ENCODE results near the gene LHPP.
"Not testable (repeated sequence)": the region's sequence is repeated elsewhere in the genome, so short reads cannot be mapped to it uniquely, and the experiment has no call there.

Gene LHPP, protein sequence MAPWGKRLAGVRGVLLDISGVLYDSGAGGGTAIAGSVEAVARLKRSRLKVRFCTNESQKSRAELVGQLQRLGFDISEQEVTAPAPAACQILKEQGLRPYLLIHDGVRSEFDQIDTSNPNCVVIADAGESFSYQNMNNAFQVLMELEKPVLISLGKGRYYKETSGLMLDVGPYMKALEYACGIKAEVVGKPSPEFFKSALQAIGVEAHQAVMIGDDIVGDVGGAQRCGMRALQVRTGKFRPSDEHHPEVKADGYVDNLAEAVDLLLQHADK

DNA sequence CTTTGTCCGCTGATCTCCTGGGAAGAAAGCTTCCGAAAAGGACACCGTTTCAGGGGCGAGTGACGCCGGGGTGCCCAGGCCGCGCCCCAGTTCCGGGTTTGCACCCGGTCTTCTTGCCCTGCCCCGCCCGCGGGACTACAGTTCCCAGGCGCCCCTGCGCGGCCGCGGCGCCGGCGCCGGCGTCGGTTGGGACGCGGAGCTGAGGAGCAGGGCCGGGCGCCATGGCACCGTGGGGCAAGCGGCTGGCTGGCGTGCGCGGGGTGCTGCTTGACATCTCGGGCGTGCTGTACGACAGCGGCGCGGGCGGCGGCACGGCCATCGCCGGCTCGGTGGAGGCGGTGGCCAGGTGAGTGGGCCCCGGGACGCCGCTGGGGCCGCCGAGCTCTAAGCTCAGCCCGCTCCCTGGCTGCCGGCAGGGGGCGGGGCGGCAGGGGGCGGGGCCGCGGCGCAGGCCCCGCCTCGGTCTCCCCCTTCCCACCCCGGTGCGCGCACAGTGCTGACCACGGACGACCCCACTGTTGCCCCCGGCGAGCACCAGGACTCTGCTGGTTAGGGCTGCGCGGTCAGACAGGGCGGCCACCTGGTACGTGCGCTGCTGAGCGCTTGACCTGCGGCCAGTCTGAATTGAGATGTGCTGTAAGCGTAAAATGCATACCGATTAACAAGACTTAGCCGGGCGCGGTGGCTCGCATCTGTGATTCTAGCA is at the start of gene LHPP:
LHPP (plus strand) TSS at position 182 of the 706 bp plus-strand sequence; CDS start at position 222, 40 bp downstream.
- FAIRE-seq: no peak

DNA sequence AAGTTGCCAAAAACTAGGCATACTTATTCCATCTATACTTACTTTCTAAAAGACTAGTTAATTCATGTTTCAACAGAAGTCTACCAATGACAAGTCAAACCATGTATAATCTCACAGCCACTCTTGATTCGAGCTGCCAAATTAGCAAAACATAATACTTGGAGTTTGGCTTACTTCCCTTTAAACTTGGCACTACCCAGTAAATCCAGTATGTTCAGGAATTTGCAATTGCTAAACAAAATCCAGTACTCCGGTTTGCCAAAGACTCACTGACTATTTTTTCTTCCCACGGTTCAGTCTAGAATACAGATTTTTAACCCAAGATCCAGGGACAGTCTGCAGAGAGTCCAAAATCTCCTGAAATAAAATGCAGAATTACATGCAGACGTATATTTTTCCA is 47.5 kb upstream of the LHPP start:
- FAIRE-seq: no peak

DNA sequence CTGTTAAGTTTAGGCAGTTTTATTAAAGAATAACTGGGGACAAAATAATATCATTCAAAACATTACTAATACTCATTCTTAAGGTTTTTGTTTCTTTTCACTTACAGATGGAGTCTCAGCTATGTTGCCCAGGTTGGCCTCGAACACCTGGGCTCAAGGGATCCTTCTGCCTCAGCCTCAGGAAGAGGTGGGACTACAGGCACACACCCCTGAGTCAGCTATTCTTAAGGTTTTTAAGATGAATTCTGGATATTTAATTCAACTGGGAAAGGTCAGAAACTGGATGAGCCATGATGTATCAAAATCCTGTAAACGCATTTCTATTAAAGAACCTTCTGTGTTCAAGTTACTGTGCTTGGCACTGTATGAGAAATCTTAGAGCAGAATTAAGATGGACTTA is 46.4 kb upstream of the LHPP start:
- no peak for FAIRE-seq

DNA sequence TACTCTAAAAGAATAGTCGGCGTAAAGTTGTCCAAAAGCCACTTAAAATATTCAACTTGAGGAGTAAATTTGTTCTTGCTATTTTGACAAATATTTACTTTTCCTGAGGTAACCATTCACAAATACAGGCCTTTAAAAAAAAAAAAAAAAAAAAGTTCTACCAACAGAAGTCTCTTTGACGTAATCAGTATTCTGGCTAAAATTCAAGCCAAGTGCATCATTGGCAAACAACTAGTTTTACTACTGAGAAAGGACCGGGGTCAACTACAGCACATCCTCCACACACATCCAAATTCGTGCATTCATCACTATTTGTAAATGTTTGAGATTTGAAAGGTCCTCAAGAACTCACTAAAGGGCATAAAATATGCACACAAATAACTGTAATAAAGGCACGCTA is 44.9 kb upstream of the LHPP start:
- FAIRE-seq: no peak

DNA sequence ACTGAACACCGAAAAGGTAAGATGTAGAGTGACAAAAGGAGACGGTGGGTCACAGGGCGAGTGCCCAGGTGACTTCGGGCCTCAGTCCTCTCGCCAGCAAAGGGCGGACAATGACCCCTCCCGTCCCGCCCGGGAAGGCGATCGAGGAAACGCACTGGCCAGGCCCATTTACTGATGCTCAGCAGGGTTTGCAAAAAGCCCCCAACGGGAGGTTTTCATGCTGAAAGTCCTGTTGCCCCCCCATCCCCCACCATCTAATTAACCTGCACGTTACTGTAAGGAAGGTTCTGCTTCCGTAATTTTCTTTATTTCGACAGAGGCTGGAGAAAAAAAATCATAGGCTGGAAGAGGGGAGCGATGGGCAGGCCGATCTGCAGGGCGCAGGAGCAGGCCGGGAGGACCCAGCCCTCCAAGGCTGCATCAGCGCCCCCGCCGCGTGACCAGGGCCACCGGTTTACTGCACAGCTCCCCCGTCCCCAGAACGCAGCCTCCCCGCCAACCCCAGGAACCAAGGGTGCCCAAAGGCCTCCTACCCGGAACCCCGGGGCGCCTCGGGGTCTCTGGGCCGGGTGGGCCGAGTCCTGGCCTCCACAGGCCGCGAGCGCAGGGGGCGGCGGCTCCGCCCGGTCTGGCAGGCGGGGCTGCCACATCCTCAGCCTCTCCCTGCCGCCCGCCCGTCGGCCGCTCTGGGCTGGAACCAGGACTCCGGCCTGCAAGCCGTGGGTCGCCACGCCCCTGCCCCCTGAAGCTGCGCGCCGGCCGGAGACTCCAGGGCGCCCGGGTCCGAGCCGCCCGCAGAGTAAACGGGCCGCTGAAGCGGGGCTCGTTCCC is 43.5 kb upstream of the LHPP start:
- no peak for FAIRE-seq

DNA sequence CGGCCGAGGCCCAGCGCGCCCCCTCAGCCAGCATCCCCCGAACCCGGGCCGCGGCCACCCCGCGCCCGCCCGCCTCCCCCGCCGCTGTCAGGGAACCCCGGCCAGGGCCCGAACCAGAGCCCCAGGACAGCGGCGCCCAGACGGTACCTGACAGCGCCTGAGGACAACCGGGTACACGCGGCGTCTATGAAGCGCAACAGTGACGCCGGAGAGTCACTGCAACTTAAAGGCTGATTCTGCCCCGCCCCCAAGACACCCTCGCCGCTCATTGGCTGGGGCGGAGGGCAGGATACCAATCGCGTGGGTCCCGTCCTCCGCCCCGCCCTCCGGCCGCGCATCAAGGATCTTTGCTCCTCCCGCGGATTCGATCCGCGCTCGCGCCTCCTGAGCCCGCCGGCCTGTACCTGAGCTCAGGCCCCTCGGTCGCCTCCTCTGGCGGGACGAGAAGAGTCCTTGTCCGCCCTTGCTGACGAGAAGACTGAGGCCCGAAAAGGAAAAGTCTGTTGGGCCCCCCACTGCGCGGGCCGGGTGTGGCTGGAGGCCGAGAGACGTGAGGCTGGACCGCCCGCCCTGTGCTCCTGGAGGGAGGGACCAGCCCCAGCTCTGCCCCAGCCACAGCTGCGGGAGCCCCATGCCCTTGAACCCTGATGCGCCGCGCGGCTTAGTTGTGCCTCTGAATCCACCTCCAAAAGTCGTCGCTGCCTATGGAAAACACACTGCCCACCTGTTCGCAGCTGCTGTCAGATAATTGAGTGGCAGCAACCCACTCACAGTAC is 42.7 kb upstream of the LHPP start, which contains the start of gene OAT:
OAT (minus strand) TSS at position 198 of the 776 bp plus-strand sequence. CDS start 6,752 bp downstream, outside the sequence.
- peak; percentile 49 for FAIRE-seq

DNA sequence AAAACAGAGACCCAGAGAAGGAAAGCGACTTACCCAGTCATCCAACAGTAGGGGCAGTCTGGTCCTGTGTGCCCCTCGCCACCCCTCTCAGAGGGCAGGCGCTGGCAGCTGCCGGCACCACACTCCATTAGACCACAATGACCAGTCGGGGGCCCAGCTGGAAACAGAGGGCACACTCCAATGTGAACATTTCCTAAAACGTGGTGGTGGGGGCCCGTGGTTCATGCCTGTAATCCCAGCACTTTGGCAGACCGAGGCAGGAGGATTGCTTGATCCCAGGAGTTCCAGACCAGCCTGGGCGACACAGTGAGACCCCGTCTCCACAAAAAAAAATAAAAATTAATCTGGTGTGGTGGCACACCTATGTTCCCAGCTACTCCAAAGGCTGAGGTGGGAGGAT is 42.0 kb upstream of the LHPP start:
- FAIRE-seq: no peak

DNA sequence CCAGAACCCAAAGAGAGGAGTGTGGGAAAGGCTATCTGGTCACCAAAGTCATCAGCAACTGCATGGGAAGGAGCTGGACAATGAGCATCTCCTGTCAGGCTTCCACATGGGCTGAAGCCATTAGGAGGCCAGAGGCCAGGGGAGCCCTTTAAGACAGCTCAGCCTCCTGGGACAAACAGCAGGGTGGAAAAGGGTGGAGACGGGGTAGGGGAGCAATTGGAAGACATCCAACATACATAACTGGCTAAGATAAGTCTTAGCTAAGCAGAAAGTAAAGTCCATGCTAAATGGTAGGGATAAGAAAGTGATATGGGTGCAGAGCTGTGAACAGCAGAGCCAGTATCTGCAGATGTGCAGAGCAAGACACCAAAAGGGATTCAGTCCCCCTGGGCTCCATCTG is 41.4 kb upstream of the LHPP start:
- FAIRE-seq: no peak

DNA sequence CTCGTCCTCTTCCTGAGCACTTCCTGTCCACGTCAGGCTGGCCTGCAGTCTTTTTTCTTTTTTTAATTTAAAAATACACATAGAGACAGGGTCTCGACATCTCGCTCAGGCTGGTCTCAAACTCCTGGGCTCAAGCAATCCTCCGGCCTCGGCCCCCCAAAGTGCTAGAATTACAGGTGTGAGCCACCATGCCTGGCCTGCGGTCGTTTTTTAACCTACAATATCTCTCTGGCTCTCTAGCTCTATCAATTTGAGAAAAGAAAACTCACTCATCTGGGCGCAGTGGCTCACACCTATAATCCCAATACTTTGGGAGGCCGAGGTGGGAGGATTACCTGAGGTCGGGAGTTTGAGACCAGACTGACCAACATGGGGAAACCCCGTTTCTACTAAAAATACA is 38.9 kb upstream of the LHPP start:
- FAIRE-seq: no peak

DNA sequence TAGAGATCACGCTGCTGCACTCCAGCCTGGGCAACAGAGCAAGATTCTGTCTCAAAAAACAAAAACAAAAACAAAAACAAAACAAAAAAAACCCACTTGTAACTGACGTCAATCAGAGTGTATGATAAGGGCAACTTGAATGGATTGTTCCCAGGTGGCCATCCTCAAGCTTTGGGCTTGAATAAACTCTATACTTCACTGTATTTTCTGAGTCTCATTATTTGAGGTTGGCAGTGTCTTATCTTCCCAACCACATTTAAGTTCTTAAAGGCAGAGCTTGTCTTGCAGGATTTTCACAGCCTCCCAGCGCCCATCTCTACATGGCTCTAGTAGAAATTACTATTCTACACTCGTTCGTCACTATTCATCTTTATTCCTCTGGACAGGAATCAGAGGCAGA is 37.8 kb upstream of the LHPP start:
- no peak for FAIRE-seq

DNA sequence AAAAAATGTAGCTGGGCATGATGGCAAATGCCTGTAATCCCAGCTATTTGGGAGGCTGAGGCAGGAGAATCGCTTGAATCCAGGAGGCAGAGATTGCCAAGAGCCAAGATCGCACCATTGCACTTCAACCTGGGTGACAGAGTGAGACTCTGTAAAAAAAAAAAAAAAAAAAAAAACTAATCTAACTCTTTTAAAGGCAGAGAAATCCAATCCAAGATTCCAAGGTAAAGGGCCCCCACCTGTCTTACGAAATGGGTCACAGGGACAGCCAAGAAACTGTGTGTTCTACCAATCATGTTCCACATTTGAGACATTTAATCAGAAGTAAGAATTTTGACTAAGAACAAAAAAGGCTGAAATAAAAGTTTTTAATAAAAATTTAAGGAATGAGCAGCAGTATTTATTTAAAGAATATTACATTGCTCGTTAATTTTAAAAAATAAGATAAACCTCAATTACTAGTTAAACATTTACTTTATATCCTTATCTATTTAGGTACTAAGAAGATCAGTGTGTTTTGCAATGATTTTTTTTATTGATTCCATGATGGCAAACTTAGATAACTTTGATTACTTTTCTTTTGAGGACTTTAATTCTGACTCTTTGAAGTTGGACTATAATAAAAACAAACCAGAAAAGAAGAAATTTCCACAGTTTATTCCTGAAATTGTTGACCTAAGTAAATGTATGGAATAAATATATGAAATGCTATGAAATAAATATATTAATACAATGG is 36.2 kb upstream of the LHPP start:
- FAIRE-seq: no peak

DNA sequence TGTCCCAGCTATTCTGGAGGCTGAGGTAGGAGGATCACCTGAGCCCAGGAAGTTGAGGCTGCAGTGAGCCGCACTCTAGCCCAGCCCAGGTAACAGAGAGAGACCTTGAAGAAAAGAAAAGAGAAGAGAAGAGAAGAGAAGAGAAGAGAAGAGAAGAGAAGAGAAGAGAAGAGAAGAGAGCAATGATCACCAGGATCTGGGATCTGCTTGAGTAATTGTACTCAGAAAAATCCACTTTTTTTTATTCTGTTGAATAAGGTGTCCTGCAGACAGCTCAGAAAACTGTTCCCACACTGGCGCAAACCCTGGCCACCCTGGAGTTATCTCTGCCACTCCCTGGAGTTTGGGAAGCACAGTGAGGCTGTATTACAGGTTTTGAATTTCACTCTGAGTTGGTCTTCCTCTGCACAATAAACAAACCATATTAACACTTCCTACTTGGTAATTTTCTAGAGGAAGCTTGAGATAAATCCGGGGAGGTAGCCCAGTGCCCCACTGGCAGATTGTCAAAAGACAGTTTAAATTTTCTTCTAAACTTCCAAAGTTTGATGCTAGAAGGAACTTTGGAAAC is 33.3 kb upstream of the LHPP start:
- no peak for FAIRE-seq

DNA sequence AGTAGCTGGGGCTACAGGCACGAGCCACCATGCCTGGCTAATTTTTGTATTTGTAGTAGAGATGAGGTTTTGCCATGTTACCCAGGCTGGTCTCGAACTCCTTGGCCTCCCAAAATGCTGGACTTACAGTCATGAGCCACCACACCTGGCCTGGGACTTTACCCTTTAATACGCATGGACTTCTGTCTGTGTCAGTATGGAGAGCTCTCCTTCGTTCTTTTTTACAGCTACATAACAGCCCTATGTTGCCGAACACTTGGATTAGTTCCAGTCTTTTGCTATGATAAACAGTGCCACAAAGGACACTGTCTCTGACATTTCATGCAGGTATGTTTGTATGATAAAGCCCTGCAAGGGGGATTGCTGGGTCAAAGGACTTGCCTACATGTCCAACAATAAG is 32.0 kb upstream of the LHPP start:
- FAIRE-seq: no peak

DNA sequence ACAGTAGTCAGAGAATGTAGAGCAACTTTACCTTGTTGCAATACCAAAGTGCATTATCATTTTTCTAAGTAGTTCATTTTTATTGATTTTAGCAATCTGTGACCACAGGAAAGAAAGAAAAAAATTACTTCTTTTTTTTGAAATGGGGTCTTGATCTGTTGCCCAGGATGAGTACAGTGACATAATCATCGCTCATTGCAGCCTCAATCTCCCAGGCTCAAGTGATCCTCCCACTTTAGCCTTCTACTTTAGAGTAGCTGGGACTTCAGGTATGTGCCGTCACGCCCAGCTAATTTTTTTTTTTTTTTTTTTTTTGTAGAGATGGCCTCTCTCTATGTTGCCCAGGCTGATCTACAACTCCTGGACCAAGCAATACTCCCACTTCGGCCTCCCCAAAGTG is 31.5 kb upstream of the LHPP start:
- no peak for FAIRE-seq

DNA sequence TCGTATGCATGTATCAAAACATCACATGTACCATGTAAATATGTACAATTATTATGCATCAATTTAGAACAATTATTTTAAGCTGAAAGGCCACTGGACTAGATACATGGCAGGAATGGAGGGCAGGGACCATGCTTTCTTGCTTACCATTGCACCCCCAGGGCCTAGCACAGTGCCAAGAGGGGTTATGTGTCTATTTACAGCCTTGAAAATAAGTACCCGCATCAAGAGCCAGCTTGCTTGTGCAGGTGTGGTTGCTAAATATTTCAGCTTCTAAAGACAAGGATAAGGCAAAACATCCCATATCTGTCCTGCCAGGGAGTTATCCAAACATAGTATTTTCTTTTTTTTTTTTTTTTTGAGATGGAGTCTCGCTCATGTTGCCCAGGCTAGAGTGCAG is 28.2 kb upstream of the LHPP start:
- FAIRE-seq: no peak

DNA sequence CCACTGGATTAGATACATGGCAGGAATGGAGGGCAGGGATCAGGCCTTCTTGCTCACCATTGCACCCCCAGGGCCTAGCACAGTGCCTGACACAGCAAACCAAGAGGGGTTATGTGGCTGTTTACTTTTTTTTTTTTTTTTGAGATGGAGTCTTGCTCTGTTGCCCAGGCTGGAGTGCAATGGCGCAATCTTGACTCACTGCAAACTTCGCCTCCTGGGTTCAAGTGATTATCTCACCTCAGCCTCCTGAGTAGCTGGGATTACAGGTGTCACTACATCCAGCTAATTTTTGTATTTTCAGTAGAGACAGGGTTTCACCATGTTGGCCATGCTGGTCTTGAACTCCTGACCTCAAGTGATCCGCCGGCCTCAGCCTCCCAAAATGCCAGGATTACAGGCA is 25.9 kb upstream of the LHPP start:
- not testable (repeated sequence) for FAIRE-seq

DNA sequence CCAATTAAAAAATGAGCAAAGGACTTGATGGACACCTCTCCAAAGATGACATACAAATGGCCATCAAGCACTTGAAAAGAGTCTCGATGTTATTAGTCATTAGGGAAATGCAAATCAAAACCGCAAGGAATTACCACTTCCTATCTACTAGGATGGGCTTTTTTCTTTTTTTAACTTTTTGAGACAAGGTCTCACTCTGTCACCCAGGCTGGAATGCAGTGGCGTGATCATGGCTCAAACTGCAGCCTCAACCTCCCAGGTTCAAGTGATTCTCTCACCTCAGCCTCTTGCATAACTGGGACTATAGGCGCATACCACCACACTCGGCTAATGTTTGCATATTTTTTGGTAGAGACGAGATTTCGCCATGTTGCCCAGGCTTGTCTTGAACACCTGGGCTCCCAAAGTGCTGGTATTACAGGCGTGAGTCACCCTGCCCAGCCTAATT is 25.4 kb upstream of the LHPP start:
- FAIRE-seq: no peak

DNA sequence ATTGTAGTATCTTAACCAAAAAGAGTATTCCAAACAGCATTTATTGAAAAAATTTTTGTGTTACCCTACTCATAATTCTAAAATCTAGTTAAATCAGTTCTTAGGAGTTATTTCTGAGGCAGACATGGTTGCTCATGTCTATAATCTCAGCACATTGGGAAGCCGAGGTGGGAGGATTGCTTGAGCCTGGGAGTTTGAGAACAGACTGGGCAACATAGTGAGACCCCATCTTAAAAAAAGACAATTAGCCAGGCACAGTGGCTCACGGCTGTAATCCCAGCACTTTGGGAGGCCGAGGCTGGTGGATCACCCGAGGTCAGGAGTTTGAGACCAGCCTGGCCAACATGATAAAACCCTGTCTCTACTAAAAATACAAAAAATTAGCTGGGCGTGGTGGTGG is 19.9 kb upstream of the LHPP start:
- FAIRE-seq: not testable (repeated sequence)

DNA sequence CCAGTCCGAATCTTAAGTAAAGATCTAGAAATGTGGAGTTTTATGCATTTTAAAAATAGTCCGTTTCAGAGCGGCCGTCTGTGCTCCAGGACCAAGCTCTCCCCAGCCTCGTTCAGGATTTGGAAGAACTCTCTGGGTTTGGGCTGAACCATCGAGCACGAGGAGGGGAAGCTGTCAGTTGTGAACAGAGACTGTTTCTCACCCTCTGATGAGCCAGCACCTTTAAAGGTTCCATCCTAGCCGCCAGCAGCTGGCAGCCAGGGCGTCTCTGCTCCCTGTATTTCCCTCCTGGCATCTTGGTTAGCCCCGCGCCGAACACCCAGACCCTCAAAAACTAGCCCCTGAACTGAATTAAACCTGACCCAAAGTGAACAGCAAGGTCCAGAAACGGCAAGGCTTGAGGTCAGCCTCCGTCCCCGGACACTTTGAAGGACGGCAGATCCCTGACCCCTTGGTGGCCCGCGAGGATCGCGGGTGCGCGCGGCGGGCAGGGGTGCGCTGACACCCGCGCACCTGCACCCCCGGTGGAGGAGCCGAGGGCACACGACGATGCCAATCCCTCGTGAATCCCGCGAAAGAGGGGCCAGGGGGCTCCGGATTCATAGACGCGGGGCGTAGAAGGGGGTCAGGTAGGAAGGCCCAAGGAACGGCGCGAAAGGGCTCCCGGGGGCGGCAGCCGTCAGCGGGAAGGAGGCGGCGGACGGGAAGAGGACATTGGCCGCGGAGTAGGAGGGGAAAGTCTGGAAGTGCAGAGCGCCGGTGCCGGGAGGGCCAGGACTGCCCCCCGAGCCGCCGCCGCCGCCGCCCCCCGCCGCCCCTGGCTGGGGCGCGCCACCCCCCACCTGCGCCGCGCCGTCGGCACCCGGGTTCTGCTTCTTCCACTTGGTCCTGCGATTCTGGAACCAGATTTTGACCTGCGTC is 14.5 kb upstream of the LHPP start:
- FAIRE-seq: no peak

DNA sequence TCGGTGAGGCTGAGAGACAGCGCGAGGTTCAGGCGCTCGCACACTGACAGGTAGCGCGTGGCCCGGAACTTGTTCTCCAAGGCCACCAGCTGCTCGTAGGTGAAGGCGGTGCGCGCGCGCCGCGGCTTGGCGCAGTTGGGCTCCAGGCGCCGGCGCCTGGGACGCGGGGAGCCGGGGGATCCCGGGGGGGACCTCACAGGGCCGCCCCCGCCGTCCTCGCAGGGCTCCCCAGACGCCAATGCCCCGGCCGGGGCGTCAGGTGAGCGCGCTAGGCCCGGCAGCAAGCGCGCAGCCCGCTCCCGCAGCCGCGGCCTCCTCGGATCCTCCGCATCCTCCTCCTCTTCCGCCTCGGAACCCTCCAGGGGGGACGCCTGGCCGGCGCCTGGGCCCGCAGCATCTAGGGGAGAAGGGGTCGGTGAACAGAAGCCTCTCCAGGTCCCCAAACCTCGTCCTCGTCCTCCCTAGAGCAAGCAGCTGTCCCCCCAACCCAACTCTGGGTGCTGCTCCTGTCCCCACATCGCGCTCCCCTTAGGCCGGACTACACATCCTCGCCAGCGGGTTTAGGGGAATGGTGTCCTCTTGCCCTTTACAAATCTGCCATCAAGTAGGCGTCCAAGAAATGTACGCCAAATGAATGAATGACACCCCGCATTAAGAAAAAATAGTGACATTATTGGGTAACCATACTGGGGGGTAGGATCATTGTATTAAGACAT is 13.7 kb upstream of the LHPP start:
- no peak for FAIRE-seq
